ENCODE data around the gene HECTD4.

Gene HECTD4

GRCh38 chr12:112176321-112177010 lies 205.8 kb downstream of the HECTD4 start:
- no peak for DNase-seq (ENCODE audit: low read depth)

DNA sequence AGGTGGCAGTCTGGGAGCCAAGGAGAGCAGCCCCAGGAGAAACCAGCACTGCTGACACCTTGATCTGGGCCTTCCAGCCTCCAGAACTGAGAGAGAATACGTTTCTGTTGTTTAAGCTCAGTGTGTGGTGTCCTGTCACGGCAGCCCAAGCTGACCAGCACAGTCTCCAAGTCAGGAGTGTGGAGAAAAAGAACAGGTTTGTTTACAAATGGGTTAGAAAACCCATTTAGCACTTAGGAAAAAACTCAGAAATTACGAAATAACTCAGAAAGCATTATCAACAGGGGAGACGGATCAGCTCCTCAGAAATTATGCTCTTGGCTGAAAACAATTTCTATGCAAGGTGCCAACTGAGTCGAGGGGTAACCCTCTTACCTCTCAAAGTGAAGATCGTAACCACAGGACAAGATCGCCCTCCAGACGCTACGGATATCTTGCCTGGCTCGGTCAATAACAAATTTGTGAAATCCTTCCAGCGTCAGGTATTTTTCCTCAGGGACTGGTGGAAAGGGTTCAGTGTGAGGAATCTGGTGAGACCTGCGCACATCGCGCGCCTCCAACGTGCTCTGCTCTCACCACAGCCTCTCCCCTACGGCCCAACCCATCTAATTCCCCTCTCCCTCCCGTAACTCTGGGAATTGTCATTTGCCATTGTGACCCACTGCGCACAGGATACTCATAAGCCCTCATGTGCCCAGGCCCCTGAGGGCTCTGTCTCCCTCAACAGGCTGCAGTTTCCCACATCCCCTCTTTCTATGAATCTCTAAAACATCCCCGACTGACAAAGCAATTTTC lies 206.7 kb downstream of the HECTD4 start:
- no peak for DNase-seq (ENCODE audit: low read depth)

- no peak for DNase-seq (ENCODE audit: low read depth)
These were observed 209.5 kb downstream of the HECTD4 start for GRCh38 chr12:112172556-112173324.

DNA sequence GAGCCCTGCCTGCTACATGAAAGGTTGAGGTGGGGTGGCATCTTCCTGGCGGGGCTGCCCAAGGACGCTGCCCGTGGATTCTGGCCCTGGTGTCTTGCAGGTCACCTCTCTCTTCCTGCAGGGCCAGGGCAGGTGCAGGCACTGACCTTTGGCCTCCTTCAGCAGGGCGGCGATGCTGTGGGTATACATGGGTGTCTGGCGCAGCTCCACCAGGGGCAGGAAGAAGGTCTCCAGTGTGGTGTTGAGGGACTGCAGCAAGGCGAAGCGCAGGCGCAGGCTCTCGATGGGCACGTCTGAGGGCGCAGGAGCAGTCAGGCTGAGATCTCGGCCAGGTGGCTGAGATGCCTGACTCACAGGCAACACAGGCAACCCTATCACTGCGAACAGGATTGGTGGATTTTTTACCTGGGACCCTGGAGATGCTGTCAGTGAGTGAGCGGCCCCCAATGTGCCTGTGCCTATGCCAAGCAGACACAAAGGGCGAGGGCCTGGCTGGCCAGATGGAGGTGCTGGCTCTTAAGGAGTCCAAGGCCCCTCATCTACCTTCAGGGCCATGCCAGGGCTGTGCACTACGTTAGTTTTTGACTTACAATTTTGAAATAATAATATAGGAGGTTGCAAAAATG lies 211.1 kb downstream of the HECTD4 start:
- no peak for DNase-seq (ENCODE audit: low read depth)

DNA sequence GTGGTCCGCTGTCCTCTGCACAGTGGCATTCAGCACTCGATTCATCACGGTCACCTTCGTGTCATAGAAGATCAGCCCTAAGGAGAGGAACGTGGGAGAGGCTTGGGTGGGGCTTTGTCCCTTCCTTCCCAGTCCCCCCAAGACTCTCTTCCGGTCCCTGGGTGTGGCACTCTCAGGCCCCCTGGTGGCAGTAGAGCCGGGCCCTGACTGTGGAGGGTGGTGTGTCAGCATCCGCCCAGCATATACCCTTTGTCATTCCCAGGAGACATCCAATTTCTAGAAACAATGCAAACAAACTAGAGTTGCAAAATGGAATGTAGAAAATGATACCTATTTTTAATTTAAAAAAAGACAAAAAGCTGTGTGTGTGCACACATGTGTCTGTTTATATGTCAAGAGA lies 211.9 kb downstream of the HECTD4 start:
- DNase-seq (ENCODE audit: low read depth), result no peak

- DNase-seq (ENCODE audit: low read depth), result no peak
These were observed 212.3 kb downstream of the HECTD4 start for GRCh38 chr12:112169966-112170365.

- DNase-seq (ENCODE audit: low read depth), result no peak
These were observed 212.9 kb downstream of the HECTD4 start for GRCh38 chr12:112169161-112169872.

DNA sequence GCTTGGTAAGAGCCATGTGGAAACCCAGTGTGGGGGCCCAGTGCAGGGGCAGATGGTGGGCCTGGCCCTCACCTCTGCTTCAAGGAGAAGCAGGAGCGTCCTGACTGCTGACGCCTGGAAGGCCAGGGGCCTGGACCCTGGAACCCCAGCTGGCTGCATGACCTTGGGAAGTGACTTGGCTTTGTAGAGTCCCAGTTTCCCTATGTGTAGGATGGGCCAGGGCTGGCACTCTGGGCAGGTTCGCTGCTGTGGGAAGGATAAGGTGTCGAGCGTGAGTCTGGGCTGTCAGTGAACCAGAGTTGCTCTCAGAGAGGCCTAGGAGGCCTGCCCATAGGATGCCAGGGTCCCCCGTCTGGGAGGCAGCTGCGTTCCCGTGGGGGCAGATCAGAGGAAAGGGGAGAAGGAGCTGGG lies 213.7 kb downstream of the HECTD4 start:
- no peak for DNase-seq (ENCODE audit: low read depth)

DNA sequence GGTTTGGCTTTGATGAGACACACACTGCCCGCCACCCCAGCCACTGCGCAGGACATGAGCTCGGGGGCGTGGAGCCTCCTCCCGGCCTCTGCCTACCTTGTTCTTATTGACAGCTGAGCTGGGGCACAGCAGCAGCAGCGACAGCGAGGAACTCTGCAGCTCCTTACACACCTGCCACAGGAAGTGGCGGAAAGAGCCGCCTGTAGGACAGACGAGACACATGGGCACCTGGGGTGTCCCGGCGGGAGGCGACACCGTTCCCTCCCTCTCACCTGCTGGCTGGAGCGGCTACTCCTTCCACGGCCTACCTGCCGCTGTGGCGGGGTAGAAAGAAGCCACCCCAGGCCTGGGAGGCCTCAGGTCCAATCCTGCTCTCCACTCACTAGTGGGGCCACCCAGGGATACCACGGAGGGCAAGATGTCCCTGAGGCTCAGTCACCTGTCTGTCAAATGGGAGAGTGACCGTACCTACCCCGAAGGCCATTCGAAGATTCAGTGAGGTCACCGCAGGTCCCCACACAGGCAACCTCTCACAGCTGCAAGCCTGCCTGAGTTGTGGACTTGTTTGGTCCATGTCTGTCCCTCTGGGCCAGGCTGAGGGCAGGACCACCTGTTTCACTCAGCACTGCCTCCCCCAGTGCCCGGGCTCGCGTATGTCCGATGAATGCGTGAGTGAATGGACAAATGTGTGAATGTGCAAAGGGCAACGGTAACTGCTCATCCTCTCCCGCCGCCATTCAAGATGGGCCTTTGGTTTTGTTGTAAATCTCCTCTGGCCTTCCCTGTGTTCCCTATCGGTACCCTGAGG lies 214.3 kb downstream of the HECTD4 start:
- no peak for DNase-seq (ENCODE audit: low read depth)

DNA sequence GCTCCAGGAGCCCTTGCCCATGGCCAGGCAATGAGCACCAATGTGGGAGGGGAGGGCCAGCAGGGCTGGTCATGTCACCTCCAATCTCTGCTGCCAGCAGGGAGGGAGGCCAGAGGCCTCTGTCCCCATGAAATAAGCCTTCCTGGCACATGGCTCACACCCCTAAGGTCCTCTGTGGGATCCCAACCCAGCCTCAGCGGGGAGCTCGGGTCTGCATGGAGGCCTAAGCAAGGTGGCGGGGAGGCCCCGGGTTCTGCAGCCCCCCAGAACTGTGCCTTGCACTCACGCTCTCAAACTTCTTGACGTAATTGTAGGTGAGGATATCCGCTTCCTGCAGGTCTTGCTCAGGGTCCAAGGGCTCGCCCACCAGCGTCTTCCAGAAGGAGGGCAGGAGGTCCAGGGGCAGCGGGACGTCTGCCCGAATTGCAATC lies 215.2 kb downstream of the HECTD4 start:
- no peak for DNase-seq (ENCODE audit: low read depth)

GRCh38 chr12:112166051-112167015 lies 215.9 kb downstream of the HECTD4 start:
- no peak for DNase-seq (ENCODE audit: low read depth)

DNA sequence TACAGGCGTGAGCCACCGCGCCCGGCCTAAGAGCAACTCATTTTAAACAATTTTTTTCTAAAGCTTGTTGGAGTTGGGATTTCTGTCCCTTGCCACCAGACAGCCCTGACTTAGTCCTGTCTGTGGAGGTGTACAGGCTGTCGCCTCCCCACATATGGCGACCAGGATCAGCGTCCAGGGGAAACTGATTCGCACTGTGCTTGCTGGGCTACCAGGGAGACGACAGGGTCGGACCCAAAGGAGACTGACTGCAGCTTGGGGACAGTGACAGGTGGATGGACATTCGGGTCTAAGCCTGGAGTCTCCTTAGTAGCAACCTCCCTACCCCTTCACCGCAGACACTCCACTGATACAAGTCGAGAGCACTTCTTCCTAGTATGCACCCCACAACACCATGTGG lies 216.6 kb downstream of the HECTD4 start:
- no peak for DNase-seq (ENCODE audit: low read depth)

- no peak for DNase-seq (ENCODE audit: low read depth)
These were observed 218.1 kb downstream of the HECTD4 start for GRCh38 chr12:112164011-112164660.

DNA sequence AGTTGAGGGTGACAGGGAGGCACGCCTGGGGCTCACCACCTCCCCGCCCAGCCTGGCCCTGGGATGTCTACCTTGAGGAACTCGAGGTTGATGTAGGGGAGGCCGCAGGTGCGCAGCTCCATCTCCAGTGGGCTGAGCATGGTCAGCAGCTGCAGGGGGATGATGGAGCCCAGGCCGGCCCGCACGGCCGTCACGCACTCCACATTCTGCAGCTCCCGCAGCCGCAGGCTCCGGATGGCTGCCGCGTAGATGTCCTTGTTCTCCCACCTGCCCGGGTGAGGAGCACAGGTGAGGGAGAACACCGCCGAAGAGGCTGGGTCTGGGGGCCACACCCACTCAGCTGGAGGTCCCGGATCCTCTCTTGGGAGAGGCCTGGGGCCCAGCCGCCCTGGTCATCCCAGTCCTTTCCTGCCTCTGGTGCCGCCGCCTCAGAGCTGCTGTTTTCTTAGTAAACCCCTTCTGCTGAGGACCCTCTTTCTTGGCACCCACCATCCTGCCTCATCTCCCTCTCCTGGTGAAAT lies 218.7 kb downstream of the HECTD4 start:
- no peak for DNase-seq (ENCODE audit: low read depth)

DNA sequence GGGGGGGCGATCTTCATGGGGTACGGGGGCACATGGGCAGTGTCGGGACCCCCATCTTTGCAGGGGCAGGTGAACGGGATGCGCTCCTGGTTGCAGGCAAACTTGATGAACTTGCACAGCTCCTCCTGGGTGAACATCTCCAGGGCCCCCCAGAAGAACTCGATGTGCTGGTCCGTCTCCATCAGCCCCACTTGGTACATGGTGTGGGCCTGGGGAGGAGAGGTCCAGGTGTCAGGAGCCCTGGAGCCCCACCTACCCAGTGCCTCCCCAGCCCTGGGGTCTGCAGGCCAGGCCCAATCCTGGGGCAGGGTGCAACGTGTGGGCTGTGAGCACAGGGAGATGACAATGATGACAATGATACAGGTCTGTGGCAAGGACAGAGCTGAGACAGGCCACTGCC lies 219.2 kb downstream of the HECTD4 start:
- DNase-seq (ENCODE audit: low read depth), result no peak

DNA sequence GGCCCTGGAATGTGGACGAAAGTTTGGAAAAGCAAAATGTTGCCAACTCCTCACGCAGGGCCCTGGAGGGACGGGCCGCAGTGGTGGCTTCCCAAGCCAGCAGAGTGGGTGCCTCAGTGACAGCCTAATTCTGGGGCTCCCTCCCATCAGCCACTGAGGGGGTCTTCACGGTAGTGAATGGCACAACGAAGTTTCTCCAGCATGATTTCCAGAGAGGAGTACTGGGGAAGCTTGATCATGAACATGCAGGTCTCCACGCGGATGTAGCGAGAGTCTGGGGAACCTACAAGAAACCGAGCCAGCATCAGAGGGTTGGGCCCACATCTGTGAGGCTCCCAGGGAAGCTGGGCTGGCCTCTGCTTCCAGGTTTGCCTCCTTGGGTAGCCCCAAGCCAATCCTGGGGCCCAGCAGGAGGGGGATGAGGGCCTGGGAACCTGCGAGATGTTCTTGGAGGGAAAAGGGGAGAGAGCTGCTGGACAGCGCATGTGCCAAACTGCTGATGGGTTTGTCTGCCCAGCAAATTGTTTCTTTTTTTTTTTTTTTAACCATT lies 219.9 kb downstream of the HECTD4 start:
- no peak for DNase-seq (ENCODE audit: low read depth)

GRCh38 chr12:112161711-112162110 lies 220.5 kb downstream of the HECTD4 start:
- DNase-seq (ENCODE audit: low read depth), result no peak

- DNase-seq (ENCODE audit: low read depth), result no peak
These were observed 221.6 kb downstream of the HECTD4 start for GRCh38 chr12:112160611-112161010.

DNA sequence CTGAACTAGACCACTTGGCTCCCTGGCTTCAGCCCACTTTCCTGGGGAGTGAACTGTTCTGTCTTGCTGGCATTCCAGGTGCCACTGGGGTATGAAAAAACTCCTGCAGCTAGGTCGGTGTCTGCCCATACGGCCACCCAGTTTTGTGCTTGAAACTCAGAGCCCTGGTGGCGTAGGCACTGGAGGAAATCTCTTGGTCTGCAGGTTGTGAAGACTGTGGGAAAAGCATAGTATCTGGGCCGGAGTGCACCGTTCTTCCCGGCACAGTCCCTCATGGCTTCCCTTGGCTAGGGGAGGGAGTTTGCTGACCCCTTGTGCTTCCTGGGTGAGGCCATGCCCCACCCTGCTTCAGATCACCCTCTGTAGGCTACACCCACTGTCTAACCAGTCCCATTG lies 223.1 kb downstream of the HECTD4 start:
- DNase-seq (ENCODE audit: low read depth), result no peak

Measured in activated T-helper 9 cell treated with anti-CD3 and anti-CD28 coated beads, Interleukin-2, amount 50 U/mL, for 16 hours (primary cell).